Activated CD4-positive, CD25-positive, alpha-beta regulatory T cell treated with anti-CD3 and anti-CD28 coated beads, Interleukin-2, amount 50 U/mL, for 72 hours (primary cell): Measurements from ENCODE around the gene ACTR3.
"Not testable (repeated sequence)": the region's sequence is repeated elsewhere in the genome, so short reads cannot be mapped to it uniquely, and the experiment has no call there.

ENCODE experiments used
- DNase-seq: peaks from one replicate; pipeline ENCODE4 v3.0.0; 2021

Gene ACTR3

GRCh38 chr2:113906647-113907046 lies 16.8 kb downstream of the ACTR3 start:
- DNase-seq: no peak

GRCh38 chr2:113907297-113907696 lies 17.4 kb downstream of the ACTR3 start:
- DNase-seq: no peak

GRCh38 chr2:113910110-113910717 lies 20.3 kb downstream of the ACTR3 start:
- no peak for DNase-seq

- DNase-seq: no peak
Observed at GRCh38 chr2:113910967-113911678, 21.2 kb downstream of the ACTR3 start.

GRCh38 chr2:113915082-113915819 lies 25.4 kb downstream of the ACTR3 start:
- no peak for DNase-seq

- no peak for DNase-seq
Observed at GRCh38 chr2:113918229-113918628, 28.3 kb downstream of the ACTR3 start.

GRCh38 chr2:113920996-113921395 lies 31.1 kb downstream of the ACTR3 start:
- DNase-seq: no peak

GRCh38 chr2:113922335-113922734 lies 32.4 kb downstream of the ACTR3 start:
- DNase-seq: no peak

- DNase-seq: no peak
Observed at GRCh38 chr2:113922784-113923183, 32.9 kb downstream of the ACTR3 start.

GRCh38 chr2:113925884-113926283 lies 36.0 kb downstream of the ACTR3 start:
- no peak for DNase-seq

GRCh38 chr2:113926314-113926713 lies 36.4 kb downstream of the ACTR3 start:
- DNase-seq: no peak

- DNase-seq: no peak
Observed at GRCh38 chr2:113930448-113930847, 40.6 kb downstream of the ACTR3 start.

- no peak for DNase-seq
Observed at GRCh38 chr2:113937501-113937900, 47.6 kb downstream of the ACTR3 start.

GRCh38 chr2:113940891-113941290 lies 51.0 kb downstream of the ACTR3 start:
- no peak for DNase-seq

GRCh38 chr2:113945784-113946183 lies 55.9 kb downstream of the ACTR3 start:
- DNase-seq: not testable (repeated sequence)

GRCh38 chr2:113950906-113951305 lies 61.0 kb downstream of the ACTR3 start:
- not testable (repeated sequence) for DNase-seq

- DNase-seq: no peak
Observed at GRCh38 chr2:113961000-113961399, 71.1 kb downstream of the ACTR3 start.

GRCh38 chr2:113962692-113963480 lies 73.0 kb downstream of the ACTR3 start:
- DNase-seq: no peak

GRCh38 chr2:113963965-113964364 lies 74.1 kb downstream of the ACTR3 start:
- DNase-seq: no peak

GRCh38 chr2:113964436-113964835 lies 74.5 kb downstream of the ACTR3 start:
- DNase-seq: no peak

GRCh38 chr2:113965228-113965627 lies 75.3 kb downstream of the ACTR3 start:
- DNase-seq: no peak

GRCh38 chr2:113965644-113966043 lies 75.8 kb downstream of the ACTR3 start:
- no peak for DNase-seq

GRCh38 chr2:113966171-113966570 lies 76.3 kb downstream of the ACTR3 start:
- DNase-seq: no peak
